GM18909 (cell line): ENCODE results near the gene RSPH1.

ENCODE experiments used
- ATAC-seq: cut with Tn5 transposase; IDR thresholded peaks from one replicate; pipeline ENCODE4 v1.9.1; 2021; ENCODE audit warnings: mild to moderate bottlenecking; ENCODE audit not compliant: unreplicated experiment, poor library complexity

RSPH1 gene

DNA sequence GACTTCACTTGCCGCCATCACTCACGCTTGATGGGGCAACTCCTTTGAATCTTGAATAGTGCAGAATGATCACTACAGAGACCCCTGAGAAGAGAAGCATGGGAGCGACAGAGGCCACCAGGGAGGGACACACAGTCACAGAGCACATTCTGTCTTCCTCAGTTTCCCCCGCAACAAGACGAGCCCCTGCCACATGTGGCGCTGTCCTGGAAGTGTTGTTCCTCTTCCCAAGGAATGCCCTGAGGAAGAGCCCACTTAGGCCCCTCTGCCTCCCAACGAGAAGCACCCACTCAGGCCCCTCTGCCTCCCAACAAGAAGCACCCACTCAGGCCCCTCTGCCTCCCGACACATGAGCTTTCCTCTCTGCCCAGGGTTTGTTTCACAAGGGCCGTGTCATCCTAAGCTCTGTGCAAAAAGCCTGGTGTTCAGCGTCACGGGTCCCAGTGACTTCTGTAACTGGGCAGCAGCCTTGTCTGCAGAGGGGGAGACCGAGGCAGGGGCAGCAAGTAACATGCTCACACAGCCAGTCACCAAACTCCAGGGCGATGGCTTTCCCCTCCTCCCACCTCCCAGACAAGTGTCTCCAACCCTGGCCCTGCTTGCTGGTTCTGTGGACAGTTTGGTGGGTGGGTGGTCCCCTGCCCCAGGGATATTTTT, 37.4 kb upstream of the RSPH1 start:
- no peak for ATAC-seq

DNA sequence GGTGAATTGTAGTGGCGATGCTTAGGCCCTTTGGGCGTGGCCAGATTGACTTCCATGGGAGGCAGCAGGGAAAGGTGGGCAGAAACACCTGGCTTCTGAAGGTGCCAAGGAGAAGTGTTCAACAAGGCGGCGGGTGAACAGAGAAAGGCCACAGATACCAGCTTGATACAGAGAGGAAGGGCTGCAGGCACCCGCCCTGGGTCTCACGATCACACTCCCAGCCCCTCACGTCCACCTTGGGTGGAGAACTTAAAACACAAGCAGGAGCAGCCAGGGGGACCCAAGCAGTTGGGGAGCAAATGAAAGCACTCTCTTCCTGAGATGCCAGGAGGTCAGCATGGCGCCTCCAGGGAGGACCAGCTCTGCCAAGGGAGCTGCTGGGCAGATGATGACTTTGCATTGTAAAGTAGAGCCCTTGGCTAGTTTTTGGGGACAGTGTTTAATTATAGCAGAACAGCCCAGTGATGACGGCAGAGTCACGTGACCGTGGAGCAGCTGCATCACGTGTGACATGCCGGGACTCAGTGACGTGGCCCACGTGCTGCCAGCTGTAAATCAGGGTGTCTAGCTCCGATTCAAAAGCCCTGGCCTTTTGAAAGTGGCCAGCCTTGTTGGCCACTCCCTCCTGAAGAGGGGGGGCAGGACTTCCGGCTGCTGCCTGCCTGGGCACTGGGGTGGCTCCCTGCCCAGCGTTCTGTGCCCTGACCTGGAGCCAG, 36.6 kb upstream of the RSPH1 start:
- no peak for ATAC-seq

DNA sequence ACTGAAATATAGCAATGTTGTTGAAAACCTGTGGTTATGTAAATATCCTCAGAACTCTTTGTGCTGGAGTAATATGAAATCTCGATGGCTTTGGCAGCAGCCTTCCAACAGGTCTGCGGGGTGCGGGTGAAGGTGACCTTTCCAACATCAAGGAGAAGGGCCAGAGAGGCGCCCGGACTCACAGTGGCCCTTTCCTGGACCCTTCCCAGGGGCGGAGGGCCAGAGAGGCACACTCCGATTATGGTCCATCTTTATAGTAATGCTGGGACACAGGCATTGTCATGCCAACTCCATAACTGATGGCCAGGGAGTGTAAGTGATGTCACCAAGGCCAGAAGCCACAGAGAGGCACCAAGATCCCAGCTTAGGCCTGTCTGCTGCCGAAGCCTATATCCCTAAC, 35.7 kb upstream of the RSPH1 start:
- ATAC-seq, result no peak

DNA sequence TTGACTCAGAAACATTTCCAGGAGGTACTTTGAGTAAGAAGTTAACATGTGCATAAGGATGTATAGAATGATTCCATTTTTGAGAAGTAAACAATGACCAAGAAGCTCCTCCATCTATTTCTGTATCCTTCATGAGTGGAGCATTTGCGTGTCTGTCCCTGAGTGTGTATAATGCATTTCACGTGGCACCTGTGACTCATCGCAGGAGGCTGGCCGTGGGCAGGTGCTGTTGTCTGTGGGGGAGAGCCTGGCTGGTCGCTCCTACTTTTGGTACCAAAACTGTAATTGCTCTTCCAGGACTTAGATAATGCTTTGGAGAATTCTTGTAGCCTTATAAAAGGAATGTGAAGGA, 34.1 kb upstream of the RSPH1 start:
- no peak for ATAC-seq

DNA sequence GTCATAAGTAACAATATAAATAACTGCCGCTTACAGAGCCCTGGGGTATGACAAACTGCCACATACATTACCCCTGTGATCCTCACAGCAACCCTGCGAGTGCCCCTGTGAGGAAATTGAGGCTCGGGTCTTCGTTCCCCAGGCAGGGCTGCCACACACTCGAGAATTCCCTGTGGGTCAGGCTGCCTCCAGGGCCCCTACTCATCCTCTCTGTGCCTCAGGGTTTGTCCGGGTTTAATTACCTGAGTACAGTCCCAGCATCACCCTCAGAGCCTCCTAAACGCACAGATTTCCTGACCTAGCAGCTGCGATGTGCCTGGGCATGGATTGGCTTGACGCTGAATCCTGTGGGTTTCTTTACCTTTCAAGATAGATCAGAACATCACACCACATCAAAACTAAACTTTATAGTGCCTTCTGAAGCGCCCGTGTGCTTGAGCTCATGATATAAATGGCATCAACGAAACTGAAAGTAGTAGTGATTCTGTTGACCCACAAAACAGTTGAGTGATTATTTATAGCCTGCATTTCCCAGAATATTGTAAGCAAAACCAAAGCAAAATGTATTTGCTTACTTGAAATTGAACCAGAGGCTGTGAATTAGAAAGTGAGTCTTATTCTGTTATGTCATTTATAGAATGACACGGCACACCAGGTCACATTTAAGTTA, 31.6 kb upstream of the RSPH1 start:
- peak; percentile 43 for ATAC-seq

DNA sequence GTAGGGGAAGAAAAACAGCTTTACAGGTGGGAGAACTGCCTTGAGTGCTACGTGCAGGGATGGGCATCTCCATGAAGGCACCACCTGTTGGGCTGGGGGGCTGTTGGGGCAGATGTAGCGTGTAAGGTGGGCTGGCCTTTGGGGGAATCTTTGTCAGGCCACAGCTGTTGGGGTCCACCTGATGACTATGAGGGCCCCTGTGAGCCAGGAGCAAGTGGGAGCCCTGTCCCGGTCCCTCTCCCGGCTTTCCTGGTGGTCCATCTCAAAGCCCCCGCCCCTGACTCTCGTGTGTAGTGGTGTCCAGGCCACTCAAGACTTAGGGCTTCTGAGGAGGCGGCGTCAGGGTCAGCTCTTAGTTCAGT, 31.1 kb upstream of the RSPH1 start:
- ATAC-seq, result no peak

GRCh38 chr21:42526379-42526727, 30.3 kb upstream of the RSPH1 start:
- ATAC-seq, result no peak

- ATAC-seq, result no peak
Observed at GRCh38 chr21:42525676-42526378, 29.8 kb upstream of the RSPH1 start.

DNA sequence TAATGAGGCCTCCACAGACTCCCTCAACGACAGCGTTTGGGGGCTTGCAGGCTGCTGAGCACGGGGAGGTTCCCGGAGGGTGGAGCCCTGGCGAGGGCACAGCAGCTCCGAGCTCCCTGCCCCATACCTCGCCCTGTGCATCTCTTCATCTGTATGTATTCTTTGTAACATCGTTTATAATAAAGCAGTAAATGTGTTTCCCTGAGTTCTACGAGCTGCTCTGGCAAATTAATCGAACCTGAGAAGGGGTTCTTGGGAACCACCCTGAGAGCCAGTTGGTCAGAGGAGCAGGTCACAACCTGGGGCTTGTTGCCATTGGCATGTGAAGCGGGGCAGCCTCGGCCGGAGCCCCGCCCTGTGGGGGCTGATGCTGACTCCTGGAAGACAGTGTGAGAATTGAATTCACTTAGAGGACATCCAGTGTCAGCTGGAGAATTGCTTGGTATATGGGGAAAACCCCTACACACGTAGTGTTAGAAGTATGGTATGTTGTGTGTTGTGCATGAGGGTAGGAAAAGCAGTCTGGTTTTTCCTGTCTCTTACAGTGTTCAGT, 29.1 kb upstream of the RSPH1 start:
- ATAC-seq, result peak; percentile 9

GRCh38 chr21:42524341-42525028, 28.5 kb upstream of the RSPH1 start:
- peak; percentile 78 for ATAC-seq

DNA sequence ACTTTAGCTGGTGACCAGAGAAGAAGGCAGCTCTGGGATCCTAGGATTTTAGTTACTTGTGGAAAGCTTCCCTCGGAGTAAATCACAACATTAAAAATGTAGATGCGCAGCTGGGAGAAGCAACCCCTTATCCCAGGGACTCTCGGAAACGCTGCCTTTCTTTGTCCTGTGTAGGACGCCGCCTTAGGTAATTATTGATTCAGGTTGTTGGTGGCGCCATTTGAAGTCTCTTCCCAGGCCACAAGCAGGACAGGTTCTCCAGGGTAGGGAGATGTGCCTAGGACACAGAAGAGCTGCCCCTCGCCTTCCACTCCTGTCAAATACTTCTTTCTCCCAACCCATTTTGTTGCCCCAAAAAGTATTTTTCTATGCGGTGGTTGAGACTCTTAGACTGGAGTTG, 27.9 kb upstream of the RSPH1 start:
- ATAC-seq, result no peak

DNA sequence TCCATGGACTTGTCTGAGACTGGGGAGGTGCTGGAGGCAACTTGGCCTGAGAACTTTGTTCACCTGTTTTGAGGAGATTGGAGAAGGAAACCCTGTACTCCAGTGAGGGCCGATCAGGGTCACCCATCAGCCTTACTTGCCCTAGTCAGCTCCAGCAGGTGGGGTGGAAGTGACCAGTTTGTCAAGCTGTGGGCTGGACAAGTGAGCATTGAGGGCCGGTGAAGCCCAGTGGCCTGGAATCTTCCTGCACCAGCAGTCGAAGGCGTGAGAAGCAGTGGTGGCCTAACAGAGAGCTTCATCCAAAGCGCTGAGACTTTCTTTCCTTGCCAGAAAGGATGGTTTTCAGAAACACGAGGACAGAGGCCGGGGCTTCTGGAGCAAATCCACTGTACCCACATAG, 27.2 kb upstream of the RSPH1 start:
- no peak for ATAC-seq

DNA sequence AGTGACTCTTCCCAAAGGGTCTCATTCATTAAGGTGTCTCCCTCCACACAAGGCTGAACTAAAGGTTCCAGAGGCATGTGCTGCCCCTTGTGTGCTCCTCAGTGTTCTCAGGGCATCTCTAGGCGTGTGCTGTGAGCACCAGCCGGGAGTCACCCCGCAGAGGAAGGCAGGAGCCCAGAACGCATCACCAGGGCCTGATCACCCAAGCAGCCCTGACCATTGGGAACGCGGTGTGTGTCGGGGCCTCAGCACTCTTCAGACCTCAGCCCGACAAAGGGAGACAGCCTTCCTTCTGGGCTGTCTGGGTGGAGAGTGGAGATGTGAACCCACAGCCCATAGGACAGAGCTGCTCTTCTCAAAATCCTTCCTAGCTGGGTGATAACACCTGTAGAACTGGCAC, 26.7 kb upstream of the RSPH1 start:
- no peak for ATAC-seq

DNA sequence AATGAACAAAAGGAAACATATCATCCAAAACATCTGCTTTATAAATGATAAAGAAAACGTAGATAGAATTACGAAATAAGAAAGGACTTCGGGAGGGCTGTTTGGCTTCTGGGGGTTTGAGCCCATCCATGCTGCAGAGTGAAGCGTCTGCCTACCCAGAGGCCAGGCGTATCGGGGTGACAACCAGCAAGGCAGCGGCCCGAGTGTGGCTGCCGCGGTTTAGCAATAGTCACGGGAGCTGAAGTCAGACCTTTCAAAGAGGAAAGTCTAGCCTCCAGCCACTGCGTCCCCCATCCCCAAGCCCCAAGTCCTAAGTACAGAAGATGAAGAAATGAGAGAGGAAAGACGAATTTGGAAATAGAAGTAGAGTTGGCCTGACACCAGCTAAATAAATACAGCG, 26.2 kb upstream of the RSPH1 start:
- no peak for ATAC-seq

DNA sequence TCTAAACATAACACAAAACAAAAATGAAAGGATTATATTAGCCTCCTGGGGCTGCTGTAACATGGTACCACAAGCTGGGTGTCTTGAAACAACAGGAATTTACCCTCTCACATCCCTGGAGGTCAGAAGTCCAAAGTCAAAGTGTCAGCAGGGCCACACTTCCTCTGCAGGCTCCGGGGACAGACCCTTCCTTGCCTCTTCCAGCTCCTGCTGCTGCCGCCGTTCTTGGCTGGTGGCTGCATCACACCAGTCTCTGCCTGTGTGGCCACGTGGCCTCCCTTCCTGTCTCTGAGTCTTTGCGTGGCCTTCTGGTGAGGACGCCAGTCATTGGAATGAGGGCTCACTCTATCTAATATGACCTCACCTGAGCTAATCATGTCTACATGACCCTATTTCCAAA, 25.8 kb upstream of the RSPH1 start:
- no peak for ATAC-seq

- no peak for ATAC-seq
Observed at GRCh38 chr21:42521384-42521783, 25.4 kb upstream of the RSPH1 start.

GRCh38 chr21:42520628-42521253, 24.7 kb upstream of the RSPH1 start:
- no peak for ATAC-seq

DNA sequence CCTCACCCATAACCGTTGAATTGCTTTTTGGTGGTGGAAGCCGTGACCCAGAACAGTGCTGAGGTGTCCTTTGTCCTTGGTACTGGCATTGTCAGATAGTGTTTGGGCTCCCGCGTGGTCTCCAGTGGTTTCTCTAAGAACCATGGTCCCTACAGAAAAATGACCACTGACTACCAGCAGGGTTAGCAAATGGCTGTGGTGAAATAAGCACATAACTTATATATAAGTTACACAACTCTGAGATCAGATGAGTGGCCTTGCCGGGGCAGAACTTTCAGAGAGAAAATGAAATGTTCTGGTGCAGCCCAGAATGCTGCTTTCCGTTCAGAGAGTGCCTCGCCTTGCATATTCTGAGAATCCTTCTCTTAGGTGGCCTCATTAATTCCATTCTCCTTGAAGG, 22.6 kb upstream of the RSPH1 start:
- no peak for ATAC-seq

DNA sequence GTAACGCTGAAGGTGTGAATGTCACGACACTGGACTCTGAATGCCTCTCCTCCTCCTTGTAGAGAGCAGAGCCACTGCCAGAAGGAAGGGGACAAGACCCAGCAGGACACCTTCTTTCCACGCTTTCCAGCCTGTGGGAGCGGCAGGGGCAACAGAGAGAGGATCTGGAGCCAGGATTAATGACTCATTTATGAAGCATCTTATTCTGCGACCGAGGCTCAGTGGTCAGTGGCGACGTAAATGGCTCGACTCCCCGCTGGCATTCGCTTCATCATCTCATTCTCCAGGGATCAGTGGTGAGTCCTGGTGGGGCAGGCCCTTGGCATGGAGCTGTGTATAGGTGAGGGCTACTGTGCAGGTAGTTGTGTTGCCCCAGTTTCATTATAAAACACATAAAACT, 22.2 kb upstream of the RSPH1 start:
- ATAC-seq, result no peak
